Measurements from ENCODE around the gene AFAP1L1. TPM values are rescaled to one million over a fixed set of nuclear protein-coding genes. Genes with fewer than 3 reads are reported as not detected.

Gene AFAP1L1
- total and polyA plus RNA-seq, 9 of the 15 experiments (the other 6 are each of a cell fraction or from before 2014, with no cell fraction given) = 0.01 to 0.12 (median 0.03) TPM; not detected in 4

GRCh38 chr5:149348518-149348917 is 76.9 kb downstream of the AFAP1L1 start:
- Histone ChIP-seq H3K4me2 (ENCODE audit: insufficient read depth, low read length) (no peak overlapping the region), H3K9me3 (replicated peaks; ENCODE audit: control insufficient read depth, insufficient read depth, low read depth, low read length) (no peaks in the 10 kb centered on the region), H3K27me3 (ENCODE audit: control insufficient read depth in 2 of 2, insufficient read depth in 2 of 2, low read length in 2 of 2) (no peaks in the 10 kb centered on the region), H3K36me3 (ENCODE audit: control insufficient read depth, insufficient read depth, low read length) (peaks cover 67% of the 10 kb centered on the region), H3K79me2 (ENCODE audit: control insufficient read depth, insufficient read depth, low read length) (peaks cover 67% of the 10 kb centered on the region), H3K9me1 (ENCODE audit: control insufficient read depth, insufficient read depth, low read length) (no peaks in the 10 kb centered on the region), H4K20me1 (replicated peaks; ENCODE audit: control insufficient read depth, insufficient read depth, low read length) (no peaks in the 10 kb centered on the region), H3K4me3 (no peak overlapping the region), H3K9ac (ENCODE audit: insufficient read depth in 1 of 2, low read depth in 2 of 2, low read length in 2 of 2) (no peak overlapping the region), H3K4me1 (replicated peaks in 1 of 2; ENCODE audit: control insufficient read depth in 2 of 2, insufficient read depth in 2 of 2, low read length in 2 of 2) (peaks cover 7 to 21% of the 10 kb centered on the region in 2 experiments; a peak in 3 of 5 replicates), H2AFZ (ENCODE audit: low read depth, low read length) (no peak overlapping the region), H3K27ac (ENCODE audit: extremely low read depth, low read depth, low read length) (no peak overlapping the region)
- ChIA-PET POLR2A (interaction anchor here (4.7 kb wide), 1 partner anchor 9 kb away, joined by 87 read pairs; the partner anchor contains the start of gene PCYOX1L), CTCF (ENCODE audit: low intra/inter-chr PET ratio) (no interaction called here)
- no peak for FAIRE-seq
- ATAC-seq = no peak
- BruUV-seq (replicated peaks) = no TSS peak
- no peak for DNase-seq (ENCODE audit: extremely low read depth in 1 of 4, low spot score in 3 of 4)
- WGBS (ENCODE audit: insufficient coverage, low coverage, missing lambda C conversion rate) = 64% methylated on average over 1 of the region's 1 CpG
- intact Hi-C loops (cut with micrococcal nuclease) (no loop called here), in situ Hi-C loops (cut with MboI) (no loop called here)
- TF ChIP-seq NR2C2 (CRISPR knock-in tag; IDR thresholded peaks at IDR 0.05) = no peak
- no peak for TF ChIP-seq NR2C2 (tag; IDR thresholded peaks at IDR 0.05)
- TF ChIP-seq PRDM10 (IDR thresholded peaks at IDR 0.05; ENCODE audit: partially characterized antibody) = no peak
- TF ChIP-seq BRF2 (IDR thresholded peaks at IDR 0.05; ENCODE audit: borderline replicate concordance, insufficient read depth, insufficient read length) = no peak
- no peak for TF ChIP-seq RFX1 (IDR thresholded peaks at IDR 0.05)
- TF ChIP-seq CC2D1A (IDR thresholded peaks at IDR 0.05) = no peak
- TF ChIP-seq MED1 (CRISPR knock-in tag; IDR thresholded peaks at IDR 0.05; ENCODE audit: borderline replicate concordance) = no peak
- no peak for TF ChIP-seq ZBTB40 (IDR thresholded peaks at IDR 0.05)
- TF ChIP-seq ZBTB40 (CRISPR knock-in tag; IDR thresholded peaks at IDR 0.05) = no peak

Data from K562 (cell line).